Uterus (tissue), 4 donors: ENCODE measurements around the gene LRP1. TPM values are rescaled to one million over a fixed set of nuclear protein-coding genes. Genes with fewer than 3 reads are reported as not detected.

ENCODE experiments used
- DNase-seq, 2 donors: peaks; one replicate each; pipeline ENCODE4 v3.0.0-alpha.2; 2019 to 2020
- H3K27ac ChIP-seq, 2 donors: fragments of 200-600 bp; sonication (generic); 1 replicate in 1 of 2; 2 replicates in 1 of 2; pipeline ENCODE4 v1.5.1; 2016 to 2018
- H3K27me3 ChIP-seq, 2 donors: fragments of 200-600 bp; sonication (generic); one replicate each; pipeline ENCODE4 v1.5.1; 2018 to 2019; ENCODE audit warnings: control low read depth in 1 of 2
- H3K36me3 ChIP-seq, 2 donors: fragments of 200-600 bp; sonication (generic); one replicate each; pipeline ENCODE4 v1.5.1; 2019; ENCODE audit warnings: control low read depth in 1 of 2
- H3K4me1 ChIP-seq, 2 donors: fragments of 200-600 bp; sonication (generic); one replicate each; pipeline ENCODE4 v1.5.1; 2018 to 2019; ENCODE audit warnings: control low read depth in 1 of 2
- H3K4me3 ChIP-seq, 2 donors: fragments of 200-600 bp; sonication (generic); 1 replicate in 1 of 2; 2 replicates in 1 of 2; pipeline ENCODE4 v1.5.1; 2018 to 2019; ENCODE audit warnings: mild to moderate bottlenecking in 1 of 2
- H3K9me3 ChIP-seq, 2 donors: fragments of 200-600 bp; sonication (generic); one replicate each; pipeline ENCODE4 v1.5.1; 2019; ENCODE audit warnings: control low read depth in 1 of 2
- POLR2A ChIP-seq, 2 donors: fragments of 450-650 bp; IDR thresholded peaks; one replicate each; pipeline ENCODE4 v1.6.1; 2016; ENCODE audit warnings: antibody characterized with exemption in 2 of 2, mild to moderate bottlenecking in 1 of 2, moderate library complexity in 1 of 2
- intact Hi-C: fragments of 100-400 bp; cut with DNase I; formaldehyde crosslinking; loops from one replicate; pipeline ENCODE4 v1.15.1; 2023; ENCODE audit warnings: low total_unique reads
- total RNA-seq, 4 donors: library from RNA; depleted of rRNA in 3 of 4; stranded (reverse); fragments of >200 nt in 3 of 4; gene quantifications; one replicate each; pipeline versions ENCODE4 v1.1.0 to v1.2.4, GENCODE V29; 2014 to 2023
- TF ChIP-seq, protein P1 (sequence below), 4 experiments: fragments of 200-600 bp in 2 of 4; fragments of 450-650 bp in 2 of 4; sonication (generic) in 2 of 4; IDR thresholded peaks; one replicate each; pipeline ENCODE4 v1.5.1; 2016 to 2019; ENCODE audit warnings: antibody characterized with exemption in 4 of 4, mild to moderate bottlenecking in 2 of 4, moderate library complexity in 1 of 4
- donor health status: DM: yes; HTN: yes; CAD: no.

Gene LRP1
- total RNA-seq, 4 donors from 2014 or later, result 164 to 507 (median 318) TPM

GRCh38 chr12:57148469-57149244, 20.4 kb downstream of the LRP1 start:
- no peaks in the 10 kb centered on the region for H3K27me3 ChIP-seq
- H3K4me1 ChIP-seq, result peaks cover 36 to 47% of the 10 kb centered on the region in 2 donors
- H3K27ac ChIP-seq, result peak overlapping the region; percentile 86 to 93
- peak; percentile 84 to 86 for DNase-seq
- TF ChIP-seq, protein P1, sequence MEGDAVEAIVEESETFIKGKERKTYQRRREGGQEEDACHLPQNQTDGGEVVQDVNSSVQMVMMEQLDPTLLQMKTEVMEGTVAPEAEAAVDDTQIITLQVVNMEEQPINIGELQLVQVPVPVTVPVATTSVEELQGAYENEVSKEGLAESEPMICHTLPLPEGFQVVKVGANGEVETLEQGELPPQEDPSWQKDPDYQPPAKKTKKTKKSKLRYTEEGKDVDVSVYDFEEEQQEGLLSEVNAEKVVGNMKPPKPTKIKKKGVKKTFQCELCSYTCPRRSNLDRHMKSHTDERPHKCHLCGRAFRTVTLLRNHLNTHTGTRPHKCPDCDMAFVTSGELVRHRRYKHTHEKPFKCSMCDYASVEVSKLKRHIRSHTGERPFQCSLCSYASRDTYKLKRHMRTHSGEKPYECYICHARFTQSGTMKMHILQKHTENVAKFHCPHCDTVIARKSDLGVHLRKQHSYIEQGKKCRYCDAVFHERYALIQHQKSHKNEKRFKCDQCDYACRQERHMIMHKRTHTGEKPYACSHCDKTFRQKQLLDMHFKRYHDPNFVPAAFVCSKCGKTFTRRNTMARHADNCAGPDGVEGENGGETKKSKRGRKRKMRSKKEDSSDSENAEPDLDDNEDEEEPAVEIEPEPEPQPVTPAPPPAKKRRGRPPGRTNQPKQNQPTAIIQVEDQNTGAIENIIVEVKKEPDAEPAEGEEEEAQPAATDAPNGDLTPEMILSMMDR (IDR thresholded peaks at IDR 0.05), result no peak
- TF ChIP-seq POLR2A (IDR thresholded peaks at IDR 0.05), result no peak
- intact Hi-C loops, result no loop called here
- H3K36me3 ChIP-seq, result no peaks in the 10 kb centered on the region
- H3K9me3 ChIP-seq, result no peaks in the 10 kb centered on the region
- H3K4me3 ChIP-seq, result no peak overlapping the region

- Histone ChIP-seq H3K27ac (peak overlapping the region; percentile 86 to 93), H3K27me3 (no peaks in the 10 kb centered on the region), H3K4me3 (no peak overlapping the region), H3K36me3 (no peaks in the 10 kb centered on the region), H3K4me1 (peaks cover 36 to 47% of the 10 kb centered on the region in 2 donors), H3K9me3 (no peaks in the 10 kb centered on the region)
- peak; percentile 91 to 93 for DNase-seq
- TF ChIP-seq POLR2A (IDR thresholded peaks at IDR 0.05), result no peak
- TF ChIP-seq, protein P1 (IDR thresholded peaks at IDR 0.05), result no peak
- intact Hi-C loops, result no loop called here
Measured at GRCh38 chr12:57149245-57149900, 21.1 kb downstream of the LRP1 start.

- no peak for TF ChIP-seq POLR2A (IDR thresholded peaks at IDR 0.05)
- TF ChIP-seq, protein P1 (IDR thresholded peaks at IDR 0.05), result no peak
- H3K36me3 ChIP-seq, result no peaks in the 10 kb centered on the region
- intact Hi-C loops, result no loop called here
- H3K9me3 ChIP-seq, result no peaks in the 10 kb centered on the region
- H3K4me3 ChIP-seq, result no peak overlapping the region
- H3K4me1 ChIP-seq, result peaks cover 36 to 47% of the 10 kb centered on the region in 2 donors
- H3K27ac ChIP-seq, result peak overlapping the region; percentile 86 to 93
- no peaks in the 10 kb centered on the region for H3K27me3 ChIP-seq
- no peak for DNase-seq
Measured at GRCh38 chr12:57150400-57151000, 22.2 kb downstream of the LRP1 start.

DNA sequence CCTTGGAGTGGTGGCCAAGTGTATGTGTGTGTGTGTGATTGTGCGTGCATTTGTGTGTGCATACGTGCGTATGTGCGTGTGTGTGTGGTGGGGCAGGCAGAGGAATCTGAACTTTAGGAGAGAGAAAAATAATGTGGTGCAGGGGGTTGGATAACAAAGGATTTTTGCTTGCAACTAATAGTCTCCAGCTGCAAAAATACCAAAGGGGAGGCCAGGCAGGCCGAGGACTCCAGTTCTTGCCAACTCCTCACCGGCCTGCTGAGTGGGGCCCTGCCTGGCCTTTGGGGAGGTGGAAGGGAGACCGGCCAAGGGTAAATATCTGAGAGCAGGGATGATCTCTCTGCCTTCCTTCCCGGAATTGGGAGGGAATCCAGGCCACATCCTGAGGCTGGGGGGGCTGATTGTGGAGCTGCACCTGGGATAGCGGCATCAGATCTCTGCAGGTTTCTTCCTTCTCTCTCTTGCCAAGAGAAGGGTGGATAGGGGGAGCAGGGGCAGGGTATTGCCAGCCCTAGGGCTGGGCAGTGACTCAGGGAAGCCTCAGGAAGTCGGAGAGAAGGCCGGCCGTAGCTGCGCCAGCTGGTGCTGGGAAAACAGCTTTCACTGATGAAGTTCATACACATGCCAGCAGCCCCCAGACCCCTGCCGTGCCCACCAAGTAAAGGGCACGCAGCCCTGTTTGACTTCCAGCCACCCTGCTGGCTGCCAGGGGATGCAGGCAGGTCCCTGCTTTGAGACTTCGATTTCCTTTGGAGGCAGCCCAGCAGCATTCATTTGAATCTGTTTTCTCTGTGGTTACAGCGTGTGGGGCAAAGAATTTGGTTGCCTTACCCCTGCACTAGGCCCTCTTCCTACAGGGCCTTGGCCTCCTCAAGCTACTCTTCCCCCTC, 23.7 kb downstream of the LRP1 start:
- intact Hi-C loops, result no loop called here
- peak overlapping the region; percentile 86 to 93 for H3K27ac ChIP-seq
- no peak overlapping the region for H3K4me3 ChIP-seq
- no peaks in the 10 kb centered on the region for H3K9me3 ChIP-seq
- TF ChIP-seq POLR2A (IDR thresholded peaks at IDR 0.05), result no peak
- TF ChIP-seq, protein P1 (IDR thresholded peaks at IDR 0.05), result no peak
- peak; percentile 76 to 83 for DNase-seq
- H3K36me3 ChIP-seq, result no peaks in the 10 kb centered on the region
- H3K27me3 ChIP-seq, result no peaks in the 10 kb centered on the region
- peaks cover 33 to 43% of the 10 kb centered on the region in 2 donors for H3K4me1 ChIP-seq
